ENCODE results near the gene STOML1.

DNA sequence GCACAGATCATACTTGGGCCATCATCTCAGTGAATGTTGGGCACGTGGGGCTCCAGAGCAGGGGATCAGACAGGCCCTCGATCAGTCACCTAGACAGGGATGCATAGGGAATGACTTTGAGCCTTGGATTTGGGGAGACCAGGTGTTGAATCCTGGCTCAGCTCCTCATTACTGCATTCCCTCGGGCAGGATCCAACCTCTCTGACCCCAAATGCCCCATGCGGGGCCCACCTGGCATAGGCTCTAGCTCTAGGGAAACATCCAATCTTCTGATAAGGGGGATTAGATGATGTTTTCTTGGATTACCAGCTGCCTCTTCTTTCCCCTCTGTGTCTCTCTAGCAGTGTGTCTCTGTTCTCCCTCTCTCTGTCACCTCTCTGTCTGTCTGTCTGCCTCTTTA lies 43.1 kb downstream of the STOML1 start:
- TF ChIP-seq GTF2F1 (IDR thresholded peaks at IDR 0.05; ENCODE audit: low read depth, low read length): no peak
- TF ChIP-seq NFATC3 (IDR thresholded peaks at IDR 0.05): no peak
- no peak for TF ChIP-seq POLR2A (conservative IDR thresholded peaks at IDR 0.05)
- no peak for TF ChIP-seq HNRNPH1 (optimal IDR thresholded peaks at IDR 0.05; ENCODE audit: low read depth, low read length)
- TF ChIP-seq, protein P1, sequence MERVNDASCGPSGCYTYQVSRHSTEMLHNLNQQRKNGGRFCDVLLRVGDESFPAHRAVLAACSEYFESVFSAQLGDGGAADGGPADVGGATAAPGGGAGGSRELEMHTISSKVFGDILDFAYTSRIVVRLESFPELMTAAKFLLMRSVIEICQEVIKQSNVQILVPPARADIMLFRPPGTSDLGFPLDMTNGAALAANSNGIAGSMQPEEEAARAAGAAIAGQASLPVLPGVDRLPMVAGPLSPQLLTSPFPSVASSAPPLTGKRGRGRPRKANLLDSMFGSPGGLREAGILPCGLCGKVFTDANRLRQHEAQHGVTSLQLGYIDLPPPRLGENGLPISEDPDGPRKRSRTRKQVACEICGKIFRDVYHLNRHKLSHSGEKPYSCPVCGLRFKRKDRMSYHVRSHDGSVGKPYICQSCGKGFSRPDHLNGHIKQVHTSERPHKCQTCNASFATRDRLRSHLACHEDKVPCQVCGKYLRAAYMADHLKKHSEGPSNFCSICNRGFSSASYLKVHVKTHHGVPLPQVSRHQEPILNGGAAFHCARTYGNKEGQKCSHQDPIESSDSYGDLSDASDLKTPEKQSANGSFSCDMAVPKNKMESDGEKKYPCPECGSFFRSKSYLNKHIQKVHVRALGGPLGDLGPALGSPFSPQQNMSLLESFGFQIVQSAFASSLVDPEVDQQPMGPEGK (CRISPR knock-in tag; IDR thresholded peaks at IDR 0.05; ENCODE audit: borderline replicate concordance): no peak
- TF ChIP-seq RCOR1 (IDR thresholded peaks at IDR 0.05; ENCODE audit: borderline replicate concordance in 1 of 2, low read depth in 2 of 2, low read length in 2 of 2): no peak
- no peak for TF ChIP-seq SP1 (CRISPR knock-in tag; IDR thresholded peaks at IDR 0.05)
- no peak for TF ChIP-seq ARHGAP35 (IDR thresholded peaks at IDR 0.05; ENCODE audit: partially characterized antibody)
- TF ChIP-seq, protein P2, sequence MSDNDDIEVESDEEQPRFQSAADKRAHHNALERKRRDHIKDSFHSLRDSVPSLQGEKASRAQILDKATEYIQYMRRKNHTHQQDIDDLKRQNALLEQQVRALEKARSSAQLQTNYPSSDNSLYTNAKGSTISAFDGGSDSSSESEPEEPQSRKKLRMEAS (CRISPR knock-in tag; IDR thresholded peaks at IDR 0.05): no peak
- TF ChIP-seq, protein P3, sequence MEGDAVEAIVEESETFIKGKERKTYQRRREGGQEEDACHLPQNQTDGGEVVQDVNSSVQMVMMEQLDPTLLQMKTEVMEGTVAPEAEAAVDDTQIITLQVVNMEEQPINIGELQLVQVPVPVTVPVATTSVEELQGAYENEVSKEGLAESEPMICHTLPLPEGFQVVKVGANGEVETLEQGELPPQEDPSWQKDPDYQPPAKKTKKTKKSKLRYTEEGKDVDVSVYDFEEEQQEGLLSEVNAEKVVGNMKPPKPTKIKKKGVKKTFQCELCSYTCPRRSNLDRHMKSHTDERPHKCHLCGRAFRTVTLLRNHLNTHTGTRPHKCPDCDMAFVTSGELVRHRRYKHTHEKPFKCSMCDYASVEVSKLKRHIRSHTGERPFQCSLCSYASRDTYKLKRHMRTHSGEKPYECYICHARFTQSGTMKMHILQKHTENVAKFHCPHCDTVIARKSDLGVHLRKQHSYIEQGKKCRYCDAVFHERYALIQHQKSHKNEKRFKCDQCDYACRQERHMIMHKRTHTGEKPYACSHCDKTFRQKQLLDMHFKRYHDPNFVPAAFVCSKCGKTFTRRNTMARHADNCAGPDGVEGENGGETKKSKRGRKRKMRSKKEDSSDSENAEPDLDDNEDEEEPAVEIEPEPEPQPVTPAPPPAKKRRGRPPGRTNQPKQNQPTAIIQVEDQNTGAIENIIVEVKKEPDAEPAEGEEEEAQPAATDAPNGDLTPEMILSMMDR (IDR thresholded peaks at IDR 0.05 in 2 of 3, conservative IDR thresholded peaks at IDR 0.05 in 1 of 3; ENCODE audit: insufficient read depth in 2 of 3, low read depth in 1 of 3, low read length in 3 of 3): no peak
- TF ChIP-seq PRPF4 (IDR thresholded peaks at IDR 0.05; ENCODE audit: insufficient read depth, low read depth, low read length, poor library complexity, severe bottlenecking): no peak
- no peak for TF ChIP-seq CHD4 (IDR thresholded peaks at IDR 0.05; ENCODE audit: insufficient read depth, insufficient replicate concordance, low read depth, low read length, poor library complexity, severe bottlenecking)
- no peak for TF ChIP-seq SIRT6 (IDR thresholded peaks at IDR 0.05; ENCODE audit: low read depth, low read length)
- TF ChIP-seq ZNF232 (CRISPR knock-in tag; IDR thresholded peaks at IDR 0.05): no peak
